ENCODE data around the gene DERA.
"Not testable (repeated sequence)": the region's sequence is repeated elsewhere in the genome, so short reads cannot be mapped to it uniquely, and the experiment has no call there.

The DERA gene

GRCh38 chr12:15910468-15910863 lies 666 bp upstream of the DERA start:
- DNase-seq = no peak

GRCh38 chr12:15911931-15912330 lies 799 bp downstream of the DERA start:
- DNase-seq = not testable (repeated sequence)

- not testable (repeated sequence) for DNase-seq
Observed at GRCh38 chr12:15914131-15914530, 3.0 kb downstream of the DERA start.

- no peak for DNase-seq
Observed at GRCh38 chr12:15918066-15918465, 6.9 kb downstream of the DERA start.

- no peak for DNase-seq
Observed at GRCh38 chr12:15919418-15919817, 8.3 kb downstream of the DERA start.

- no peak for DNase-seq
Observed at GRCh38 chr12:15924956-15925355, 13.8 kb downstream of the DERA start.

- DNase-seq = no peak
Observed at GRCh38 chr12:15928346-15928745, 17.2 kb downstream of the DERA start.

GRCh38 chr12:15928870-15929571 lies 17.9 kb downstream of the DERA start:
- DNase-seq = no peak

- DNase-seq = no peak
Observed at GRCh38 chr12:15931590-15932053, 20.5 kb downstream of the DERA start.

GRCh38 chr12:15932327-15932726 lies 21.2 kb downstream of the DERA start:
- no peak for DNase-seq

- no peak for DNase-seq
Observed at GRCh38 chr12:15932971-15933370, 21.8 kb downstream of the DERA start.

GRCh38 chr12:15933751-15934150 lies 22.6 kb downstream of the DERA start:
- no peak for DNase-seq

GRCh38 chr12:15936751-15937150 lies 25.6 kb downstream of the DERA start:
- DNase-seq = no peak

- DNase-seq = no peak
Observed at GRCh38 chr12:15937902-15938301, 26.8 kb downstream of the DERA start.

GRCh38 chr12:15939111-15939510 lies 28.0 kb downstream of the DERA start:
- DNase-seq = no peak

- no peak for DNase-seq
Observed at GRCh38 chr12:15942475-15942874, 31.3 kb downstream of the DERA start.

- not testable (repeated sequence) for DNase-seq
Observed at GRCh38 chr12:15943519-15943918, 32.4 kb downstream of the DERA start.

- DNase-seq = not testable (repeated sequence)
Observed at GRCh38 chr12:15948461-15948860, 37.3 kb downstream of the DERA start.

GRCh38 chr12:15955281-15955680 lies 44.1 kb downstream of the DERA start:
- no peak for DNase-seq

- no peak for DNase-seq
Observed at GRCh38 chr12:15956010-15956409, 44.9 kb downstream of the DERA start.

- no peak for DNase-seq
Observed at GRCh38 chr12:15956413-15957185, 45.5 kb downstream of the DERA start.

GRCh38 chr12:15962760-15963159 lies 51.6 kb downstream of the DERA start:
- no peak for DNase-seq

- DNase-seq = no peak
Observed at GRCh38 chr12:15963271-15963670, 52.1 kb downstream of the DERA start.

GRCh38 chr12:15966426-15966825 lies 55.3 kb downstream of the DERA start:
- no peak for DNase-seq

All from effector CD4-positive, alpha-beta T cell (primary cell).